ENCODE measurements around the gene S100PBP. TPM values are rescaled to one million over a fixed set of nuclear protein-coding genes. Genes with fewer than 3 reads are reported as not detected.
"Not testable (repeated sequence)": the region's sequence is repeated elsewhere in the genome, so short reads cannot be mapped to it uniquely, and the experiment has no call there.

Gene S100PBP
- total RNA-seq, 3 donors from 2014 or later: 25.0 to 49.0 (median 29.5) TPM

GRCh38 chr1:32786856-32787255, 30.6 kb upstream of the S100PBP start:
- Histone ChIP-seq H3K36me3 (no peaks in the 10 kb centered on the region), H3K27ac (peak overlapping the region; percentile 32 to 68), H3K27me3 (no peaks in the 10 kb centered on the region), H3K4me1 (no peaks in the 10 kb centered on the region), H3K9me3 (no peaks in the 10 kb centered on the region), H3K4me3 (no peak overlapping the region)
- no peak for TF ChIP-seq POLR2AphosphoS5 (IDR thresholded peaks at IDR 0.05)
- TF ChIP-seq POLR2A (IDR thresholded peaks at IDR 0.05): no peak
- peak; percentile 34 to 51 (median 46) for TF ChIP-seq CTCF (IDR thresholded peaks at IDR 0.05)
- intact Hi-C loops (cut with DNase I; ENCODE audit: low total_unique reads): no loop called here
- no peak for DNase-seq (ENCODE audit: low spot score in 2 of 2)

- intact Hi-C loops (cut with DNase I; ENCODE audit: low total_unique reads); H3K36me3 ChIP-seq; H3K4me1 ChIP-seq; H3K4me3 ChIP-seq; H3K27me3 ChIP-seq; H3K9me3 ChIP-seq; DNase-seq (ENCODE audit: low spot score in 2 of 2): not testable (repeated sequence)
- peak overlapping the region in 1 of 2 donors; percentile 48 for H3K27ac ChIP-seq
Observed at GRCh38 chr1:32789356-32789755, 28.1 kb upstream of the S100PBP start.

GRCh38 chr1:32791881-32792280, 25.6 kb upstream of the S100PBP start:
- H3K4me3 ChIP-seq: no peak overlapping the region
- intact Hi-C loops (cut with DNase I; ENCODE audit: low total_unique reads): no loop called here
- TF ChIP-seq POLR2A (IDR thresholded peaks at IDR 0.05): no peak
- TF ChIP-seq POLR2AphosphoS5 (IDR thresholded peaks at IDR 0.05): no peak
- no peak for TF ChIP-seq CTCF (IDR thresholded peaks at IDR 0.05)
- H3K4me1 ChIP-seq: no peaks in the 10 kb centered on the region
- H3K27me3 ChIP-seq: no peaks in the 10 kb centered on the region
- no peak for DNase-seq (ENCODE audit: low spot score in 2 of 2)
- H3K27ac ChIP-seq: no peak overlapping the region
- H3K9me3 ChIP-seq: no peaks in the 10 kb centered on the region
- no peaks in the 10 kb centered on the region for H3K36me3 ChIP-seq

- intact Hi-C loops (cut with DNase I; ENCODE audit: low total_unique reads); H3K36me3 ChIP-seq; H3K27me3 ChIP-seq; H3K4me3 ChIP-seq; DNase-seq (ENCODE audit: low spot score in 2 of 2); H3K9me3 ChIP-seq; H3K27ac ChIP-seq; H3K4me1 ChIP-seq: not testable (repeated sequence)
Observed at GRCh38 chr1:32795763-32796162, 21.7 kb upstream of the S100PBP start.

GRCh38 chr1:32797456-32797855, 20.0 kb upstream of the S100PBP start:
- Histone ChIP-seq H3K4me3 (no peak overlapping the region), H3K9me3 (no peaks in the 10 kb centered on the region), H3K27me3 (no peaks in the 10 kb centered on the region), H3K4me1 (no peaks in the 10 kb centered on the region), H3K27ac (peak overlapping the region; percentile 77 to 86), H3K36me3 (no peaks in the 10 kb centered on the region)
- intact Hi-C loops (cut with DNase I; ENCODE audit: low total_unique reads): no loop called here
- DNase-seq (ENCODE audit: low spot score in 2 of 2): no peak
- TF ChIP-seq CTCF (IDR thresholded peaks at IDR 0.05) (no peak), POLR2AphosphoS5 (IDR thresholded peaks at IDR 0.05) (no peak), POLR2A (IDR thresholded peaks at IDR 0.05) (no peak)

GRCh38 chr1:32798191-32798590, 19.3 kb upstream of the S100PBP start:
- TF ChIP-seq POLR2A (IDR thresholded peaks at IDR 0.05) (no peak), POLR2AphosphoS5 (IDR thresholded peaks at IDR 0.05) (no peak), CTCF (IDR thresholded peaks at IDR 0.05) (no peak)
- Histone ChIP-seq H3K9me3 (no peaks in the 10 kb centered on the region), H3K27ac (peak overlapping the region; percentile 77 to 86), H3K4me1 (no peaks in the 10 kb centered on the region), H3K4me3 (no peak overlapping the region), H3K27me3 (no peaks in the 10 kb centered on the region), H3K36me3 (no peaks in the 10 kb centered on the region)
- intact Hi-C loops (cut with DNase I; ENCODE audit: low total_unique reads): no loop called here
- DNase-seq (ENCODE audit: low spot score in 2 of 2): no peak

All from breast epithelium (tissue), 4 donors.